NCI-H2029 treated with DMSO at 0.1 percent for 48 hours (cell line): Measurements from ENCODE around the gene DUS3L.
A peak's percentile ranks its signal among the peaks of the same experiment; 100 is the strongest.
"Not testable (repeated sequence)": the region's sequence is repeated elsewhere in the genome, so short reads cannot be mapped to it uniquely, and the experiment has no call there.

Experiments used
- DNase-seq: peaks from one replicate; lab custom pipeline; 2025; lab: John Stamatoyannopoulos, UW

DUS3L gene

DNA sequence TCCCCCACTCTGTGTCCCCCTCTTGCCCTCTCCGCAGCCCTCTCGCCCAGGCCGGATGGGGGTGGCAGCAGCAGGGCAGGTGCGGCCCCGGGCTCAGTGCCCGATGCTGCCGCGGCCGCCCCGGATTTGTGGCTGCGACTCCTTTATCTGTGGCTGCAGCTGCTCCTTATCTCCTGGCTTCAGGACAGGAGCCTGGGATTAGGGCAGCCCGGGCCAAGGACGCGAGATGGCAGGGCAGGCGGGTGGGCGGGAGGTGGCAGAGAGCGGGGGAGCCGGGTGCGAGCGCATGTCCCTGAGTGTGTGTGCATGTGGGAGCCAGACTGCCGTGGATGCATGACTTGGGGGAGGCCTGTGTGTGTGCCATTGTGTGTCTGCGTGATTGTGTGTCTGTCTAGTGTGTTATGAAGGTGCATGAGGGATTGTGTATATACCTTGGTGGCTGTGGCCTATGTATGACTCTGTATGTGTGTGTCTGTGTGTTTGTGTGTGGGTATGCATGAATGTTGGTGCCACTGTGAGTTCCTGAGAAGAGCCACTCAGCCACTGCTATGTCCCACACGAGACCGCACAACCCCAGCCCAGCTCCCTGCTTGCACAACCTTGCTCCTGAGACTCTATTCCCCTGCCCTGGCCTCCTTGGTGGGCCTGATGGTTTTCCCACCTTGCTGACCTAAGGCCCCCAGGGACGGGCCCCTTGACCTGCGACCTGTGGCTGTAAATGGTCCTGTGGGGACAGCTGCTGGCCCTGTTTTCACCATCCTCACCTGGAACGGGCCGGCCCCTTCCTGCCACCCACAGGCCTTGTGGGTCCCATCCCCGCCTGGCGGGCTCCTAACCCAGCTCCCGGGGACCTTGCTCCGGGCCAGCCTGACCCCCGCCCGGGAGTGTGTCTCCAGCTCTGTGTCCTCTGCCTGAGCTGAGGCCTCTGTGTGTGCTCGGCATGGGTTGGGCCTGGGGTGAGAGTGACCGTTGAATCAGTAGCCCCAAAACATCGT, 8.6 kb upstream of the DUS3L start:
- peak; percentile 21 for DNase-seq

DNA sequence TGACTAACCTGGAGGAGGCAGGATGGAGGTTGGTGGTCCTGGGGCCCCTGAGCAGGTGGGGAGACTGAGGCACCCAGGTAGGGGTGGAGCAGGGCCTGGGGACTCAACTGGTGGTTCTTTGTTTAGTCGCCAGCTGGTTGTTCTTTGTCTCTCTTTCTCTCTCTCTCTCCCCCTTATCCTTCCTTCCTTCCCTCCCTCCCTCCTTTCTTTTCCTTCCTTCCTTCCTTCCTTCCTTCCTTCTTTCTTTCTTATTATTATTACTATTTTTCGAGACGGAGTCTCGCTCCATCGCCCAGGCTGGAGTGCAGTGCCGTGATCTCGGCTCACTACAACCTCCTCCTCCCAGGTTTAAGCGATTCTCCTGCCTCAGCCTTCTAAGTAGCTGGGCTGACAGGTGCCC, 7.3 kb upstream of the DUS3L start:
- no peak for DNase-seq

DNA sequence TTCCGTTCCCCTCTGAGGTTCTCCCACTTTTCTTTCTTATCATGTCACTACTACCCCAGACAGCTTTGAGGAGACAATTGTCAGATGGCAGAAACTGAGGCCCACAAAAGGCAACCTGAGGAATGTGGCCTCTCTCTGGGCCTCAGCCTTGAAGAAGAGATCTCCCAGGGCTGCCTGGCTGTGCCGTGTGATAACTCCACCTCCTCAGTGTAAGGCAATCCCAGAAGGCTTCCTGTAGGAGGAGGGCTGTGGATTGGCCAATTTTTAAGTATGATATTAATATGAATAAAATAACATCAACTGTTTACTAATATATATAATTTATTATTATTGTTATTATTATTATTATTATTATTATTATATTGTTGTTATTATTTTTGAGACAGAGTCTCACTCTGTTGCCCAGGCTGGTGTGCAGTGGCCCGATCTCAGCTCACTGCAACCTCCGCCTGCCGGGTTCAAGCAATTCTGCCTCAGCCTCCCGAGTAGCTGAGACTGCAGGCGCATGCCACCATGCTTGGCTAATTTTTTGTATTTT, 4.5 kb upstream of the DUS3L start:
- DNase-seq, result no peak

DNA sequence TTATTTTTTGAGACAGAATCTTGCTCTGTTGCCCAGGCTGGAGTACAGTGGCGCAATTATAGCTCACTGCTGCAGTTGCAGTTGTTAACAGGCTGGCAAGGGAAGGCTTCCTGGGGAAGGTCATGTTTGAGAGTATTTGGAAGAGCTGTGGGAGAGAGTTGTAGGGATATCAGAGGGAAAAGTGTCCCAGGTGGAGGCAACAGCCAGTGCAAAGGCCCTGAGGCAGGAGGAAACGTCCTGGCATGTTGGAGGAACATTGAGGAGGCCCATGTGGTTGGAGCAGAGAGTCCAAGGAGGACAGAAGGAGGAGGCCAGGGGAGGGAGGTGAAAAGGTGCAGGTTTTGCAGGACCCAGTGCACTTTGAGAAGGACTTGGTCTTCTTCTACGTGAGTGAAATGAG, 2.2 kb upstream of the DUS3L start:
- no peak for DNase-seq

DNA sequence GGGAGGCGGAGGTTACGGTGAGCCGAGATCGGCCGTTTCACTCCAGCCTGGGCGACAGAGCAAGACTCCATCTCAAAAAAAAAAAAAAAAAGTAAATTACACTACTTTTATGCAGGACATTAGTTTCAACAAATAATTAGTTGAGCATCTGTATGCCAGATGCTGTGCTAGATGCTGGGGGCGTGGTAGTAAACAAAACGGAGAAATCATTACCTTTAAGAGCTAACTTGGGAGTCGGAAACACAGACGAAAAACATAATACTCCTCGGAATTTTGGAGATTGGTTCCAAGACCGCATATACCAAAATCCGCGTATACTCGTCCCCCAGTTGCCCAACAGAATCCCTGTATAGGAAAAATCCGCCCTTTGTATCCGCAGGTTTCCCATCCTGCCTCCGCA, 1.3 kb upstream of the DUS3L start:
- no peak for DNase-seq

DNA sequence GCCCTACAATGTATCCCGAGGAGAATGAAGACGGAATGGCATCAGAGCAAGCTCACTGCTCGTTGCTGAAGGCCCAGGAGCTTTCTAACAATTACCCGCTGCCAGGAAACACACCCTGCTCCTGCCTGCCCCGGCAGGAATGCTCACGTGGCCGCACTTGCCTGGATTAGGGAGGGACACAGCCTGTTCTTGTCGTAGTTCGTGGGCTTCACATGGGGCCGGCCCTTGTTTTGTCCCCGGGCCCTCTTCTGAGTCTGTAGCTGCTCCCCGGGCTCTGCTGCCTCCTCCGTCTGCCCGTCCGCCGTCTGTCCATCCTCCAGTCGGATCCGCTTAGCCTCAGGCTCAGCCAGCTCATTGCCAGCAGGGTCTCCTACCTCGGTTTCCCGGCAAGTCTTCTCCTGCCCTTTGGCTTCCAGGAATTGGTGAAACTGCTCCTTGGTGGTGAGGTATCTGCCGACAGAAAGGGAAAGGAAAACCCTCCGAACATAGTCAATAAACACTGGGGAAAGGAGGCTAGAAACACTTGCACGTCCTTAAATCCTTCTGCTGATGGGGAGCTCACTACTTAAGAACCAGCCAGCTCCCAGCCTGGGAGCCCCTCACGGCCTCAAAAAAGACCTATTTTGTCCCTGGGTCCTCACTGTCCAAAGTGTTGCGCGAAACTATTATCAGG, 941 bp downstream of the DUS3L start:
- DNase-seq, result no peak

DNA sequence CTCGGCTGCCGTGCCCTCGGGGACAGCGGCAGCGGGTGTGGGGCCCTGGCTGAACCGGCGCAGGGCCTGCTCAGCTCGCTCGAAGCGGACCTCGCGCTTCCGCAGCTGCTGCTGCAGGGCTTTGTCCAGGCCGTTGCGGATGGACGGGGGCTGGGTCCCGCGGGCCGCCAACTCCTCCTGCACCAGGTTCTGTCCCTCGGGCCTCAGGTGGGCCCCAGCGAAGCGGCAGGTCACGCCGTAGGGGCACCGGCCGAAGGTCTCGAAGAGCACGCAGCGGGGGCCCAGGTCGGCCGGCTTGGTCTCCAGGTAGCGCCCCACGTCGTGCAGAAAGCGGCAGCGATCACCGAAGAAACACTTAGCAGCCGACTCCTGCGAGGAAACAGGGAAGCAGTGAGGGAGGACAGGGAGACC, 1.6 kb downstream of the DUS3L start:
- DNase-seq, result no peak

DNA sequence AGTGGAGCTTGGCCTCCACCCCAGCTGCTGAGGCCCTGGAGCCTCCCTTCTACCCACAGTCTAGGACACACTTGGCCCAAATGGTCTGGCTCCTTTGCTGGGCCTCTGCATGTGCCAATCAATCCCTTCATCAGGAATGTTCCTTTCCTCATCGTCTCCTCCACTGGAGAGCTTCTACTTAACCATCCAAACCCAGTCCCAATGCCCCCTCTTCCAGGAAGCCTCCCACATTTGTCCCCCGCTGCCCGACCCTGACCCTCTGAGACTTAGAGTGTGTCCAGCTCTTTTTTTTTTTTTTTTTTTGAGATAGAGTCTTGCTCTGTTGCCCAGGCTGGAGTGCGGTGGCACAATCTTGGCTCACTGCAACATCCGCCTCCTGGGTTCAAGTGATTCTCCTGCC, 2.5 kb downstream of the DUS3L start:
- DNase-seq, result no peak

DNA sequence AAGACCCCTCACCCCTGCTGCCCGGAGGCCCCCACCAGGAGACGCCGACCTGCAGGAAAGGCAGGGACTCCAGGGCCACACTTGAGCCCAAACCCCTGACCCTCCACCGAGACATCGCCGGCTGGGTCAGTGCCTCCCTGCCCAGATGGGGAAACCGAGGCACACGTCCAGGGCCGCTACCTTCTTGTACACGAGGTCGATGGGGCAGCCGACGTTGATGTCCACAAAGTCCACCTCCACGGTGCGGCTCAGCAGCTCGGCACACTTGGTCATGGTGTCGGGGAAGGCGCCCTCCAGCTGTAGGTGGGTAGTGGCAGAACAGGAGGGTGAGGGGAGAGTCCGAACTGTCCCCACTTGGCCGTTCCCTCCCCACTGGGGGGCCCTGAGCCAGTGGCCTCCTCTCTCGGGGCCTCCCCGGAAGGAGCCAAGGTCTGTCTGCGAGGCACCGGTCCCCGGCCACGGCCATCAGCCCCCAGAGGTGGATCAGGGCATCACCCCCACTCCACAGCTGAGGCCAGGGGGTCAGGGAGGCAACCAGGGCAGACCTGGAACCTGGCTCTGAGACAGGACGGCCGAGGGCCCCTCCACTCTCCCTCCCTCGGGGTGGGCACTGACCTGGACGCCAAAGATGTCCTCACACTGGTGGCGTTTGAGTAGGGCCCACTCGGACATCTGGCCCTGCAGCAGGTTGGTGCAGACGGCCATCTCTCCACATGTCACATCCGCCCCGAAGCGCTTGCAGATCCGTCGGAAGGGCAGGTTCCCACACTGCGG, 3.4 kb downstream of the DUS3L start:
- no peak for DNase-seq

DNA sequence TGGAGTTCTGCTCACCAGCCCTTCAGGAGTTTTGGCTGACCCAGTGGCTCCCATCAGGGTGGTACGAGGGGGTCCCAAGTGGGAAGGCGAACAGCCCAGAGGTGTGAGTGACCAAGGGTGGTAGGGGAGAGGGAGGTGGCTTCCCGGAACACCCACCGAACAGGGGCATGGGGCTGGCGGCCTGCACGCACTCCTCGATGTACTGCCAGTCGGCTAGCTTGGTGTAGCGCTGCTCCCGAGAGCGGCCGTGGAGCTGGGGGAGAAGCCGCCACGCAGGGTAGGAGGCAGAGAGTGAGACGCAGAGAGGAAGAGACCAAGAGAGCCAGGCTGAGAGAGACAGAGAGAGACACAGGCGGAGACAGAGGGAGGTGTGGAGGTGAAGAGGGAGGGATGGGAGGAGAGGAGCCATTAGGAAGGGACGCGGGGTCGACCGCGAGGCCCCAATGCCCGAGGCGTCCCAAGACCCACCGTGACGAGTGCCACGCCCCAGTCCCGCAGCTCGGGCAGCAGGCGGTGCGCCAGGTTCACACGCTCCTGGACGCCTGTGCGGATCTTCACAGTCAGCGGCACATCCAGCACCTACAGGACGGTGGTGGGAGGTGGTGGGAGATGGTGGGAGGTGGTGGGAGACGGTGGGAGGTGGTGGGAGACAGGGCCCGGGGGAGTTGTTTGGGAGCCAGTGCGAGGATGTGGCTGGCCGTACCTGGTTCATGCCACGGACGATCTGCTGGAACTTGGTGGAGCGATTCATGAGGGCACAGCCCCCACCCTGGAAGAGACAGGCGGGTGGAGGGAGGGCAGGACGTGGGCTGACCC, 4.2 kb downstream of the DUS3L start:
- DNase-seq, result no peak

DNA sequence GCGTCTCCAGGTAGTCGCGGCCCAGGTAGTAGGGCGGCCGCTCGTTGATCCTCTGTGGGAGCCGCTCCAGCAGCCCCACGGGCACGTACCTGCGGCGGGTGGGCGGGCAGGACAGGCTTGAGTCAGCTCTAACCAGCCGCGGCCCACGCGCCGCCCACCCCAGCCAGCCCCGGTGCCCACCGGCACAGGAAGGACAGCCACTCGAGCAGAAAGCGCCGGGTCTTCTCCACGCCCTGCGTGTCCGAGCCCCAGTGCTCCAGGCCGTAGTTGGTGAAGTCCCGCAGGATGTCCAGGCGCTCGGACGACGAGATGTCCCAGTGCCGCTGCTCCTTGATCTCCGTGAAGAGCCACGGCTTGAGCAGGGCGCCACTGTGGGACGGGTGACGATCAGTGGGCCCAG, 5.5 kb downstream of the DUS3L start:
- DNase-seq, result no peak

DNA sequence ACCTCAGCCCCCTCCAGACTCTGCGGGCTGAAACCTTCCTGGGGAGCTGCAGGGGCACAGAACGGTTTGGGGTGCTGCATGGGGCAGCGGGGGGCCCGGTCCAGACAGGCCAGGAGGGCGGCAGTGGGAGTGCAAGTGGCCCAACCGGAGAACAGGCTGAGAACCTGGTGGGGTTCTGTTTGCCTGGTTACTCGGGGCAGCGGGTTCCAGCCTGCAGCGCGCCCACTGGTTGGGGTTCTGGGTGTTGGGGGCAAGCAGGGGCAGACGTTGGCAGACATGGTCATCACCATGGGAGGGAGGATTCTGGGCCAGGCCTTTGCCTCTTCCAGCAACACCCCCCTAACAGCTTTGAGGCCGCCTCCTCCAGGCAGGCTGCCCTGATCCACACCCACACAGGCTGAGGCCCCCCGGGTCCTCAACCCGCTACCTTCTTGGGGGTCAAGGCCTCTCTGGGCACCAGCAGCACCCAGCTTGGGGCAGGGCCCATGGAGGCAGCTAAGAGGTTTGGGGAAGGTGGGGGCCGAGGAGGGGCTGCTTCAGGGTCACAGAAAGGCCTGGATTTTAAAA, 6.3 kb downstream of the DUS3L start, which contains the start of gene PRR22:
TSS of gene PRR22 (minus strand) at position 166 of the 567 bp plus-strand sequence. CDS start at position 80, 86 bp downstream.
- no peak for DNase-seq

DNA sequence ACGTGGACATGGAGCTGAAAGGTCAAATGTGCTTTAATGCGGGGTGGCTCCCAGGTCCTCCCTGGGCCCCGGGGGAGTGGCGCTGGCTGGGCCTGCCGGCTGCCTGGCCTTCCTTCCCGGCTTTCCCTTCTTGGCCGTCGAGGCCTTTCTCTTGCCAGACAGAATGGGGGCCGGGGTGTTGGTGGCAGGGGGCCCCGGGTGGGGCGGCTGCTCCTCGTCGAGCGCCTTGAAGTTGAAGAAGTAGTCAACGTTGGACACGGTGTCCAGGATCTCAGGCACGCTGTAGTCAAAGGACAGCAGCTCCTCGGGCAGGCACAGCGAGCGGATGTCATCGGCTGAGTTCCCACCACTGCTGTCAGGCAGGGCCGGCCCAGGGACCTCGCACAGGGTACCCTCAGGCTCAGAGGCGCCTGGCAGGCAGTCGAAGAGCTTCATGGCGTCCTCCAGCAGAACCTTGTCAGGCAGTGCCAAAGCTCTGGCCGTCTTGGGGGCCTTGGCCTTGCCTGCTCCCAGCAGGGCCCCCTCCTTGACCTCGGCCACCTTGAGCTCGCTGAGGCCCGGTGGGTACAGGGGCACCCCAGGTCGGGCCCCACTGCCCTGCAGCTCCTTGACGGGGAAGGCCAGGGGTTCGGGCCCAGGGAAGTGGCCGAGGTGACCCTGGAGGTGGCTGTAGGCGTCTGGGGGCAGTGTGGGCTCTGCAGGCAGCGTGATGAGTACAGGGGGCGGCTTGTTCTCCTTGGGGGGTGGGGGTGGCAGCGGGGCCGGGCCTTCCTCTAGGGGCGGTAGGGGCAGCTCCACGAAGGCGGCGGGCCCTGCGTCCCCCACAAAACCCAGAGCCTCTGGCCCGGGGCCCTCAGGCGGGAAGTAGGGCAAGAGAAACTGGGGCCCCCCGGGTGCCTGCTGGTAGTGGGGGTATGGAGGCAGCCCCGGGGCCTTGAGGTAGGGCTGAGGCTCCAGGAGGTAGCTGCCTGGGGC, 7.7 kb downstream of the DUS3L start:
- DNase-seq, result no peak

DNA sequence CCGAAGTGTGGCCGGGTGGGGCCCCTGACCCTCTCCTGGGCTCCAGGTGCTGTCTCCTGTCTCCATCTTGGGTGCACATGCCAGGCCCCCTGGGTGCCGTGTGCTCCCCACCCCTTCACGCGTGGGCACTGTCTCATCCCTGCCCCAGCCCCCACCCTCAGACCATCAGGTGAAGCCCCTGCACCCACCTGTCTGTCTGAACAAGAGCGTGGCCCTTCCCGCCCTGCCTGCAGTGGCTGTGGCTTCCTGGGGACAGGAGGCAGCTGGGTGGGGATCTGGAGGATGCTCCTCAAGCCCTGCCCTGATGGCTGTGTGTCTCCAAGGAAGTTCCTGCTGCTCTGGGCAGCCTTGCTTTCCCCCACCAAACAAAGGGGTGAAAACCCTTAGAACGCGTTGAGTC, 8.6 kb downstream of the DUS3L start:
- no peak for DNase-seq

DNA sequence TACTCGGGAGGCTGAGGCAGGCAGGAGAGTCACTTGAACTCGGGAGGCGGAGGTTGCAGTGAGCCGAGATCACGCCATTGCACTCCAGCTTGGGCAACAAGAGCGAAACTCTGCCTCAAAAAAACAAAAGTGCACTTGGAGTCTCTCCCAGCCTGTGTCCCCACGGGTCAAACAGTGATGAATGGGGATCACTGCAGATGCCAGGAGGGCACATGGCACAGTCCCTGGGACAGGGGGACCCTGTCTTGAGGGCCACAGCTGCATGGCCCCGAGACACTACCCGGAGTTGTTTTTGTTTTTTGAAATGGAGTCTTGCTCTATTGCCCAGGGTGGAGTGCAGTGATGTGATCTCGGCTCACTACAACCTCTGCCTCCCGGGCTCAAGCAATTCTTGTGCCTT, 10.0 kb downstream of the DUS3L start:
- DNase-seq, result not testable (repeated sequence)

DNA sequence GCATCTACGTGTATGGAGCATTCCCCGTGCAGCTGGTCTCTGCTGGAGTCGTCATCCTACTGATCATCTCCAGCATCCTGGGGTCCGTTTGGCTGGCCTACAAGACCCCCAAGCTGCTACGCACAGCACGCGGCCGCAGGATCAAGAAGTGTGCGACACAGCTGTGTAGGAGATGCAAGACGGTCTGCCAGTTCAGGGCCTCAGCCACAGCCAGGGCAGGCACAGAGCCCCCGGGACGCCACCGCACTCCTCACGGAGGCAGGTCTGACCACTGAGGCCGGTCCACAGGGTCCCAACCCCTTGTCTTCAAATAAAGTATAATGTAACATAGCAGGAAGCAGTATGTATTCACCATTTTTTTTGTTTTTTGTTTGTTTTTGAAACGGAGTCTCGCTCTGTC, 12.6 kb downstream of the DUS3L start:
- no peak for DNase-seq

DNA sequence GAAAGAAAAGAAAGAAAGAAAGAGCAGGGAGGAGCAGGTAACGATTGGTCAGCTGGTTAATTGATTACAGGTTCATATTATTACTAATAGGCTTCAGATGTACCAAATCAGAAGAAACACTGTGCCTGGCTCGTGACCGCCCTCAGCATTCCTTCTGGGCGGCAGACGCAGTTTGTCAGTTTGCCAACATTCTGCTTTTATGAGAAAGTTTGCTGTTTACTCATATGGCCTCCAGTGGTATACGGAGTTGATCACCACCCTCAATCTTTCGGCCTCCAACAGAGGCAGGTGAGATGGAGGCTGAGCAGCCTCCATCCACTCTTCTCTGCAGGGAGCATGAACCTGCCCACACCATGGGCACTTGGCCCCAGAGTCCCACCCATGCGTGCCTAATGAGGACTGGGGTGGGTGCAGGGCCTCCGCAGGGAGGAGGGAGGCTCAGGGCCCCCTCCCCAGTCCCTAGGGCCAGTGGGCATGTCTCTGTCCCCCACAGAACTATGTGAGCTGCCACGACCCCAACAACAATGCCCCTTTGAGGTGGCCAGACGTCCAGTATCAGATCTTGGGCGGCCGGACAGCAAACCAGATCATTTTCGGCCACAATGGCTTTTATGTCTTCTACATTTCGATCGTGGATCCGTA, 15.2 kb downstream of the DUS3L start:
- DNase-seq, result no peak

DNA sequence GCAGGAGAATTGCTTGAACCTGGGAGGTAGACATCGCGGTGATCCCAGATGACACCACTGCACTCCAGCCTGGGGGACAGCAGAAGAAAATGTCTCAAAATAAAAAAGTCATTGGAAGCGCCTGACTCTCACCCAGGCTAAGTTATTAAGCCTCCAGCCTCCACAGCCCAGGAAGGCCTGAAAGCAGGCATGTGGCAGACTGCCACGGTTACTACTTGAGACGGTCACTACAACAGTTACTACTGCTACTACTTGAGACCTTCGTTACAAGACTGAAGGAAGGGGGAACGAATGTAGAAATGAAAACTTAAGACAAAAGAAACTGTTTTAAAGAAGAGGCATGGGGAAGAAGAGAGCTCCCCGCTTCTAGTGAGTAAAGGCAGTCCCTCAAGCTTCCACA, 16.0 kb downstream of the DUS3L start:
- no peak for DNase-seq

DNA sequence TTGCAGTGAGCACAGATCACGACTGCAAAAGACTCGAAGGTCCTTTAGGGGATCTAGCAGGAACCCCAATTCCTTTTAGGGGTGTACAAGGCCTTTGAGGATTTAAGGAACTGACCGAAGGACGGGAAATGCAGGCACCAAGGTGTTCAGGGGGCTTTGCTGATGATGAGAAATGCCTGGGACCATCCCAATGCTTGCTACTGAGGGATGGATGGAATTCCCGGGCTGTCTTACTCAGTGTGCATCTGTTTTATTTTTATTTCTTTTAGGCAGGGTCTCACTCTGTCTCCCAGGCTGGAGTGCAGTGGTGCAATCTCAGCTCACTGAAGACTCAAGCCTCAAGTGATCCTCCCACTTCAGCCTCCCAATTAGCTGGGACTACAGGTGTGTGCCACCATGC, 17.7 kb downstream of the DUS3L start:
- no peak for DNase-seq
